IMR-90 (cell line): Measurements from ENCODE around the gene RFTN1. TPM values are rescaled to one million over a fixed set of nuclear protein-coding genes. Genes with fewer than 3 reads are reported as not detected.

Experiments used
- ATAC-seq: fragments of 200-7000 bp; cut with Tn5 transposase; 2 replicates; pipeline ENCODE4 v1.9.1; 2020; ENCODE audit warnings: low read depth, mild to moderate bottlenecking, moderate library complexity
- BruUV-seq: library from RNA; stranded (reverse); fragments of 400-500 nt; replicated peaks from 2 replicates; lab custom pipeline; 2021; lab: Mats Ljungman, UMichigan
- CTCF ChIA-PET: fragments of 300-600 bp; formaldehyde crosslinking; extraction: SDS; loops from one replicate; lab custom pipeline; 2021; ENCODE audit warnings: antibody characterized with exemption; lab: Yijun Ruan, JAX
- POLR2A ChIA-PET: fragments of 300-600 bp; sonication (Branson Sonifier 250); formaldehyde crosslinking; loops from one replicate; lab custom pipeline; 2022; ENCODE audit warnings: antibody characterized with exemption; ENCODE audit not compliant: unreplicated experiment; lab: Charles Lee
- DNase-seq: peaks from one replicate; pipeline ENCODE4 v3.0.0; 2013
- H2AFZ ChIP-seq: replicated peaks from 2 replicates; pipeline ENCODE3; 2013; ENCODE audit warnings: low read length, mild to moderate bottlenecking; ENCODE audit not compliant: poor library complexity
- H2AK5ac ChIP-seq: 2 replicates; pipeline ENCODE4 v1.6.1; 2013; ENCODE audit warnings: low read depth, low read length, inconsistent platforms
- H2AK9ac ChIP-seq: replicated peaks from 2 replicates; pipeline ENCODE3; 2013; ENCODE audit warnings: mild to moderate bottlenecking, low read depth, low read length, moderate library complexity; ENCODE audit not compliant: poor library complexity
- H2BK120ac ChIP-seq: 2 replicates; pipeline ENCODE4 v1.6.1; 2013; ENCODE audit warnings: low read depth, low read length, inconsistent platforms
- H2BK15ac ChIP-seq: 3 replicates; pipeline ENCODE4 v1.6.1; 2013; ENCODE audit warnings: low read depth, low read length, inconsistent platforms
- H2BK20ac ChIP-seq: 2 replicates; pipeline ENCODE4 v1.6.1; 2013; ENCODE audit warnings: low read depth, mild to moderate bottlenecking, inconsistent platforms, low read length, moderate library complexity
- H2BK5ac ChIP-seq: 2 replicates; pipeline ENCODE4 v1.6.1; 2013; ENCODE audit warnings: mild to moderate bottlenecking, low read depth, low read length, inconsistent platforms; ENCODE audit not compliant: poor library complexity, severe bottlenecking
- H3K14ac ChIP-seq: replicated peaks from 2 replicates; pipeline ENCODE4 v1.6.1; 2013; ENCODE audit warnings: low read depth, low read length, inconsistent platforms
- H3K18ac ChIP-seq: 2 replicates; pipeline ENCODE4 v1.6.1; 2013; ENCODE audit warnings: low read depth, low read length, control low read depth
- H3K23ac ChIP-seq: 2 replicates; pipeline ENCODE4 v1.6.1; 2013; ENCODE audit warnings: low read depth, low read length, inconsistent platforms
- H3K27ac ChIP-seq: 2 replicates; pipeline ENCODE4 v1.5.1; 2013; ENCODE audit warnings: mild to moderate bottlenecking, control low read depth, low read length; ENCODE audit not compliant: insufficient read depth
- H3K27me3 ChIP-seq: 2 replicates; pipeline ENCODE4 v1.6.1; 2013; ENCODE audit warnings: low read length; ENCODE audit not compliant: control insufficient read depth, insufficient read depth
- H3K36me3 ChIP-seq: 2 replicates; pipeline ENCODE4 v1.6.1; 2013; ENCODE audit warnings: low read length, mixed read lengths; ENCODE audit not compliant: control insufficient read depth, insufficient read depth
- H3K4ac ChIP-seq: 2 replicates; pipeline ENCODE4 v1.6.1; 2013; ENCODE audit warnings: low read depth, low read length, inconsistent platforms
- H3K4me1 ChIP-seq: 2 replicates; pipeline ENCODE4 v1.6.1; 2013; ENCODE audit warnings: low read length, mixed read lengths; ENCODE audit not compliant: control insufficient read depth, insufficient read depth
- H3K4me2 ChIP-seq: 2 replicates; pipeline ENCODE4 v1.6.1; 2013; ENCODE audit warnings: low read depth, mild to moderate bottlenecking, control low read depth, low read length, moderate library complexity
- H3K4me3 ChIP-seq: 2 replicates; pipeline ENCODE4 v1.5.1; 2013; ENCODE audit warnings: low read depth, mild to moderate bottlenecking, control low read depth, low read length, moderate library complexity; ENCODE audit not compliant: insufficient read depth
- H3K56ac ChIP-seq: 2 replicates; pipeline ENCODE4 v1.6.1; 2013; ENCODE audit warnings: low read length, inconsistent platforms; ENCODE audit not compliant: insufficient read depth; ENCODE audit errors: extremely low read depth
- H3K79me1 ChIP-seq, 2 experiments: 2 replicates each; pipeline ENCODE4 v1.6.1; 2013; ENCODE audit warnings: low read length in 2 of 2, inconsistent platforms in 1 of 2, low read depth in 1 of 2
- H3K9ac ChIP-seq: 2 replicates; pipeline ENCODE4 v1.6.1; 2013; ENCODE audit warnings: low read depth, low read length, control low read depth
- H3K9me1 ChIP-seq: 2 replicates; pipeline ENCODE4 v1.6.1; 2013; ENCODE audit warnings: low read length, inconsistent platforms; ENCODE audit not compliant: insufficient read depth
- H3K9me3 ChIP-seq: 2 replicates; pipeline ENCODE4 v1.6.1; 2013; ENCODE audit warnings: low read length; ENCODE audit not compliant: control insufficient read depth, insufficient read depth
- H4K20me1 ChIP-seq: 2 replicates; pipeline ENCODE4 v1.6.1; 2013; ENCODE audit warnings: low read length, inconsistent platforms; ENCODE audit not compliant: insufficient read depth
- H4K5ac ChIP-seq: 2 replicates; pipeline ENCODE4 v1.6.1; 2013; ENCODE audit warnings: mild to moderate bottlenecking, low read depth, low read length, control low read depth
- H4K8ac ChIP-seq, 2 experiments: 2 replicates each; pipeline ENCODE4 v1.6.1; 2013; ENCODE audit warnings: low read depth in 2 of 2, low read length in 2 of 2, control low read depth in 1 of 2, inconsistent platforms in 1 of 2
- H4K91ac ChIP-seq: 2 replicates; pipeline ENCODE4 v1.6.1; 2013; ENCODE audit warnings: low read depth, low read length, inconsistent platforms; ENCODE audit not compliant: insufficient read depth
- BHLHE40 ChIP-seq: fragments of 150-350 bp; IDR thresholded peaks from 2 replicates; pipeline ENCODE4 v1.6.1; 2016; ENCODE audit warnings: mild to moderate bottlenecking, low read depth, low read length
- CEBPB ChIP-seq: IDR thresholded peaks from 2 replicates; pipeline ENCODE4 v1.6.1; 2012; ENCODE audit warnings: low read depth, low read length, improper control_type of control experiment
- CTCF ChIP-seq: conservative IDR thresholded peaks from 2 replicates; pipeline ENCODE4 v1.5.1; 2012; ENCODE audit warnings: mild to moderate bottlenecking, low read depth, low read length, improper control_type of control experiment
- ELK1 ChIP-seq: fragments of 150-350 bp; IDR thresholded peaks from 2 replicates; pipeline ENCODE4 v1.6.1; 2016; ENCODE audit warnings: low read depth, mild to moderate bottlenecking, low read length, moderate library complexity, borderline replicate concordance
- FOS ChIP-seq: fragments of 150-350 bp; IDR thresholded peaks from 2 replicates; pipeline ENCODE4 v1.6.1; 2016; ENCODE audit warnings: low read depth, low read length
- MAFK ChIP-seq: IDR thresholded peaks from 2 replicates; pipeline ENCODE4 v1.6.1; 2012; ENCODE audit warnings: low read depth, low read length, improper control_type of control experiment
- MAZ ChIP-seq: IDR thresholded peaks from 2 replicates; pipeline ENCODE4 v1.6.1; 2012; ENCODE audit warnings: low read depth, mild to moderate bottlenecking, low read length, improper control_type of control experiment, moderate library complexity, borderline replicate concordance
- NFE2L2 ChIP-seq: fragments of 150-350 bp; IDR thresholded peaks from 2 replicates; pipeline ENCODE4 v1.6.1; 2016; ENCODE audit warnings: low read depth, mild to moderate bottlenecking, low read length
- POLR2A ChIP-seq: IDR thresholded peaks from 2 replicates; pipeline ENCODE4 v1.6.1; 2012; ENCODE audit warnings: mild to moderate bottlenecking, low read depth, low read length
- RCOR1 ChIP-seq: IDR thresholded peaks from 2 replicates; pipeline ENCODE4 v1.6.1; 2012; ENCODE audit warnings: mild to moderate bottlenecking, low read length, improper control_type of control experiment; ENCODE audit not compliant: insufficient replicate concordance
- RFX5 ChIP-seq: IDR thresholded peaks from 2 replicates; pipeline ENCODE4 v1.8.0; 2012; ENCODE audit warnings: low read depth, mild to moderate bottlenecking, low read length, moderate library complexity
- SMC3 ChIP-seq: fragments of 150-350 bp; IDR thresholded peaks from 2 replicates; pipeline ENCODE4 v1.6.1; 2016; ENCODE audit warnings: low read depth, mild to moderate bottlenecking, antibody characterized with exemption, low read length, moderate library complexity
- USF2 ChIP-seq: fragments of 150-350 bp; IDR thresholded peaks from 2 replicates; pipeline ENCODE4 v1.6.1; 2017; ENCODE audit warnings: mild to moderate bottlenecking, antibody characterized with exemption, low read length, low read depth
- WGBS, 2 experiments: methylation state at CpG; one replicate each; pipeline versions ENCODE4 v1.1.5 to v1.1.7; 2013; ENCODE audit warnings: missing lambda C conversion rate in 2 of 2; ENCODE audit not compliant: insufficient read length in 1 of 2; ENCODE audit errors: extremely low coverage in 2 of 2; 5-methylcytosine and 5-hydroxymethylcytosine counted together
- dilution Hi-C: fragments of 300-500 bp; cut with HindIII; formaldehyde crosslinking; loops from one replicate; pipeline ENCODE4 v1.14.3; 2018; ENCODE audit warnings: low sequenced_read_pairs; ENCODE audit not compliant: unreplicated experiment
- in situ Hi-C: fragments of 300-500 bp; cut with MboI; formaldehyde crosslinking; loops from 3 replicates; pipeline ENCODE4 v1.14.3; 2019; ENCODE audit warnings: low sequenced_read_pairs, inconsistent platforms, mixed read lengths
- intact Hi-C: fragments of 100-400 bp; cut with micrococcal nuclease; formaldehyde crosslinking; loops from 2 replicates; pipeline ENCODE4 v1.10.0; 2022
- polyA plus RNA-seq, 3 experiments: library from polyadenylated mRNA; depleted of rRNA; stranded (reverse); fragments of >200 nt; gene quantifications; 2 replicates each; pipeline ENCODE4 v1.2.3, GENCODE V29; 2012; ENCODE audit warnings: low replicate concordance in 1 of 3
- total RNA-seq: library from RNA; depleted of rRNA; stranded (reverse); fragments of >200 nt; gene quantifications from 2 replicates; pipeline ENCODE4 v1.2.3, GENCODE V29; 2012

Gene RFTN1
- total and polyA plus RNA-seq, 2 of the 4 experiments (the other 2 are of a cell fraction): 45.0 to 52.0 TPM

- peak overlapping the region; percentile 14; the same call in 1 of the 2 replicates for H2BK20ac ChIP-seq
- H2AFZ ChIP-seq: peak overlapping the region; percentile 70
- peak overlapping the region; percentile 96 for H3K4me3 ChIP-seq
- H2BK5ac ChIP-seq: peak overlapping the region; percentile 94
- H3K9me3 ChIP-seq: no peaks in the 10 kb centered on the region
- peak overlapping the region; percentile 93; the same call in 1 of the 2 replicates for H3K14ac ChIP-seq
- H4K8ac ChIP-seq: peak overlapping the region; percentile 81 to 87; a peak in 3 of 4 replicates
- peak overlapping the region; percentile 79 for H4K91ac ChIP-seq
- peak overlapping the region; percentile 0; the same call in 1 of the 2 replicates for H4K5ac ChIP-seq
- peak; percentile 92 for DNase-seq
- peak overlapping the region; percentile 98 for H3K9ac ChIP-seq
- peak overlapping the region; percentile 81 for H3K56ac ChIP-seq
- BruUV-seq: no TSS peak
- H3K9me1 ChIP-seq: peaks cover 17% of the 10 kb centered on the region
- WGBS, 2 experiments: no CpG with 5 or more reads among the region's 11 CpGs
- H2BK15ac ChIP-seq: peak overlapping the region; percentile 31; the same call in 1 of the 3 replicates
- peaks cover 48% of the 10 kb centered on the region for H4K20me1 ChIP-seq
- POLR2A ChIA-PET: interaction anchor here (0.6 to 1.7 kb wide), 2 partner anchors 9 to 35 kb away, joined by 3 read pairs; no protein-coding TSS in a partner anchor
- CTCF ChIA-PET: interaction anchor here (0.6 to 1.0 kb wide), 3 partner anchors 15 to 222 kb away, joined by 3 to 4 read pairs (median 3); no protein-coding TSS in a partner anchor
- peaks cover 11 to 63% of the 10 kb centered on the region in 2 experiments; a peak in 3 of 4 replicates for H3K79me1 ChIP-seq
- peaks cover 19% of the 10 kb centered on the region for H3K4me1 ChIP-seq
- in situ Hi-C loops: no loop called here
- no peak for TF ChIP-seq BHLHE40
- TF ChIP-seq ELK1: no peak
- TF ChIP-seq NFE2L2: no peak
- no peak; the same call in 1 of the 2 replicates for TF ChIP-seq SMC3
- TF ChIP-seq MAFK: no peak
- peak; percentile 15; the same call in 1 of the 2 replicates for TF ChIP-seq USF2
- TF ChIP-seq POLR2A: peak; percentile 66; the same call in 1 of the 2 replicates
- TF ChIP-seq FOS: no peak; the same call in 1 of the 2 replicates
- no peak for TF ChIP-seq CEBPB
- no peak for TF ChIP-seq RFX5
- peak; percentile 54 for TF ChIP-seq RCOR1
- TF ChIP-seq CTCF: 0 out of 2 replicates have a peak, but pooled peaks have one; percentile 3
- no peak for TF ChIP-seq MAZ
- H3K4me2 ChIP-seq: peak overlapping the region; percentile 97
- peak overlapping the region; percentile 94 for H2AK9ac ChIP-seq
- H3K27me3 ChIP-seq: no peaks in the 10 kb centered on the region
- peaks cover 4% of the 10 kb centered on the region for H3K36me3 ChIP-seq
- H3K4ac ChIP-seq: peak overlapping the region; percentile 69
- peak; percentile 34 for ATAC-seq
- H3K27ac ChIP-seq: peak overlapping the region; percentile 93
- intact Hi-C loops: loop anchor here (1.0 to 5.0 kb wide), 4 partner anchors 35 to 173 kb away; no protein-coding TSS in a partner anchor
- H3K23ac ChIP-seq: peak overlapping the region; percentile 61
- H3K18ac ChIP-seq: peak overlapping the region; percentile 94
- peak overlapping the region; percentile 89 for H2BK120ac ChIP-seq
- peak overlapping the region; percentile 76; the same call in 1 of the 2 replicates for H2AK5ac ChIP-seq
- dilution Hi-C loops: no loop called here
These were observed 1.6 kb downstream of the RFTN1 start for GRCh38 chr3:16511681-16512434.
